GM21447 (cell line): ENCODE results near the gene ASCC2.

Experiments
- ATAC-seq: cut with Tn5 transposase; IDR thresholded peaks from one replicate; pipeline ENCODE4 v1.9.1; 2021; ENCODE audit not compliant: unreplicated experiment

The ASCC2 gene

GRCh38 chr22:29821291-29822016, 16.6 kb downstream of the ASCC2 start:
- peak; percentile 92 for ATAC-seq

- no peak for ATAC-seq
Observed at GRCh38 chr22:29820961-29821290, 17.1 kb downstream of the ASCC2 start.

- no peak for ATAC-seq
Observed at GRCh38 chr22:29819501-29819900, 18.6 kb downstream of the ASCC2 start.

- ATAC-seq, result no peak
Observed at GRCh38 chr22:29817724-29818123, 20.4 kb downstream of the ASCC2 start.

- no peak for ATAC-seq
Observed at GRCh38 chr22:29816980-29817379, 21.1 kb downstream of the ASCC2 start.

- no peak for ATAC-seq
Observed at GRCh38 chr22:29816539-29816938, 21.5 kb downstream of the ASCC2 start.

- no peak for ATAC-seq
Observed at GRCh38 chr22:29816128-29816527, 21.9 kb downstream of the ASCC2 start.

- ATAC-seq, result no peak
Observed at GRCh38 chr22:29815580-29815979, 22.5 kb downstream of the ASCC2 start.

GRCh38 chr22:29814003-29814402, 24.1 kb downstream of the ASCC2 start:
- no peak for ATAC-seq

GRCh38 chr22:29813563-29813962, 24.5 kb downstream of the ASCC2 start:
- ATAC-seq, result no peak

GRCh38 chr22:29813126-29813525, 24.9 kb downstream of the ASCC2 start:
- no peak for ATAC-seq

- ATAC-seq, result no peak
Observed at GRCh38 chr22:29811377-29811776, 26.7 kb downstream of the ASCC2 start.

- ATAC-seq, result no peak
Observed at GRCh38 chr22:29810216-29810615, 27.9 kb downstream of the ASCC2 start.

- no peak for ATAC-seq
Observed at GRCh38 chr22:29806196-29806595, 31.9 kb downstream of the ASCC2 start.

GRCh38 chr22:29804985-29805384, 33.1 kb downstream of the ASCC2 start:
- no peak for ATAC-seq

- no peak for ATAC-seq
Observed at GRCh38 chr22:29803190-29803589, 34.9 kb downstream of the ASCC2 start.

GRCh38 chr22:29801796-29802195, 36.3 kb downstream of the ASCC2 start:
- ATAC-seq, result no peak

GRCh38 chr22:29801153-29801552, 36.9 kb downstream of the ASCC2 start:
- ATAC-seq, result no peak

- no peak for ATAC-seq
Observed at GRCh38 chr22:29799217-29799680, 38.8 kb downstream of the ASCC2 start.

- ATAC-seq, result no peak
Observed at GRCh38 chr22:29798801-29799200, 39.3 kb downstream of the ASCC2 start.

GRCh38 chr22:29798318-29798717, 39.8 kb downstream of the ASCC2 start:
- ATAC-seq, result no peak

GRCh38 chr22:29797351-29797750, 40.7 kb downstream of the ASCC2 start:
- no peak for ATAC-seq

- no peak for ATAC-seq
Observed at GRCh38 chr22:29795663-29796062, 42.4 kb downstream of the ASCC2 start.
